ENCODE measurements around the gene ABCG1.

GRCh38 chr21:42291751-42292562 lies 73.0 kb downstream of the ABCG1 start:
- TF ChIP-seq ETS1 (IDR thresholded peaks at IDR 0.05) (no peak), CREB1 (CRISPR knock-in tag; IDR thresholded peaks at IDR 0.05; ENCODE audit: low read depth) (no peak), POLR2AphosphoS5 (IDR thresholded peaks at IDR 0.05; ENCODE audit: low read depth) (no peak), EZH2 (IDR thresholded peaks at IDR 0.05; ENCODE audit: low read depth, unreplicated experiment) (no peak)
- TF ChIP-seq, protein P1, sequence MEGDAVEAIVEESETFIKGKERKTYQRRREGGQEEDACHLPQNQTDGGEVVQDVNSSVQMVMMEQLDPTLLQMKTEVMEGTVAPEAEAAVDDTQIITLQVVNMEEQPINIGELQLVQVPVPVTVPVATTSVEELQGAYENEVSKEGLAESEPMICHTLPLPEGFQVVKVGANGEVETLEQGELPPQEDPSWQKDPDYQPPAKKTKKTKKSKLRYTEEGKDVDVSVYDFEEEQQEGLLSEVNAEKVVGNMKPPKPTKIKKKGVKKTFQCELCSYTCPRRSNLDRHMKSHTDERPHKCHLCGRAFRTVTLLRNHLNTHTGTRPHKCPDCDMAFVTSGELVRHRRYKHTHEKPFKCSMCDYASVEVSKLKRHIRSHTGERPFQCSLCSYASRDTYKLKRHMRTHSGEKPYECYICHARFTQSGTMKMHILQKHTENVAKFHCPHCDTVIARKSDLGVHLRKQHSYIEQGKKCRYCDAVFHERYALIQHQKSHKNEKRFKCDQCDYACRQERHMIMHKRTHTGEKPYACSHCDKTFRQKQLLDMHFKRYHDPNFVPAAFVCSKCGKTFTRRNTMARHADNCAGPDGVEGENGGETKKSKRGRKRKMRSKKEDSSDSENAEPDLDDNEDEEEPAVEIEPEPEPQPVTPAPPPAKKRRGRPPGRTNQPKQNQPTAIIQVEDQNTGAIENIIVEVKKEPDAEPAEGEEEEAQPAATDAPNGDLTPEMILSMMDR (conservative IDR thresholded peaks at IDR 0.05; ENCODE audit: low read depth in 2 of 2): no peak

All from GM23338 (cell line).